Thyroid gland (tissue), 4 donors: ENCODE measurements around the gene XPO4. TPM values are rescaled to one million over a fixed set of nuclear protein-coding genes. Genes with fewer than 3 reads are reported as not detected.

Experiments
- DNase-seq, 2 donors: peaks; one replicate each; pipeline ENCODE4 v3.0.0-alpha.2; 2019
- H3K27ac ChIP-seq, 3 donors: fragments of 200-600 bp; sonication (generic); 1 replicate in 2 of 3; 2 replicates in 1 of 3; pipeline ENCODE4 v1.5.1; 2016 to 2019; ENCODE audit warnings: mild to moderate bottlenecking in 1 of 3, moderate library complexity in 1 of 3
- H3K27me3 ChIP-seq: fragments of 200-600 bp; sonication (generic); one replicate; pipeline ENCODE4 v1.5.1; 2019
- H3K36me3 ChIP-seq, 2 donors: fragments of 200-600 bp; sonication (generic); one replicate each; pipeline ENCODE4 v1.5.1; 2016 to 2019
- H3K4me1 ChIP-seq, 2 donors: fragments of 200-600 bp; sonication (generic); one replicate each; pipeline ENCODE4 v1.5.1; 2017 to 2019
- H3K4me3 ChIP-seq, 3 donors: fragments of 200-600 bp; sonication (generic); replicated peaks in 1 of 3; 1 replicate in 2 of 3; 2 replicates in 1 of 3; pipeline ENCODE4 v1.5.1; 2016; ENCODE audit warnings: mild to moderate bottlenecking in 1 of 3
- H3K9me3 ChIP-seq: fragments of 200-600 bp; sonication (generic); one replicate; pipeline ENCODE4 v1.5.1; 2017
- CTCF ChIP-seq, 6 experiments: fragments of 200-600 bp in 3 of 6; fragments of 450-650 bp in 3 of 6; sonication (generic) in 3 of 6; IDR thresholded peaks; one replicate each; pipeline ENCODE4 v1.5.1; 2016 to 2019; ENCODE audit warnings: antibody characterized with exemption in 6 of 6, mild to moderate bottlenecking in 2 of 6, inconsistent platforms in 1 of 6, moderate library complexity in 1 of 6
- POLR2A ChIP-seq, 2 donors: fragments of 450-650 bp; IDR thresholded peaks; one replicate each; pipeline ENCODE4 v1.6.1; 2017; ENCODE audit warnings: antibody characterized with exemption in 2 of 2, mild to moderate bottlenecking in 2 of 2, moderate library complexity in 1 of 2
- WGBS, 2 donors: methylation state at CpG; one replicate each; pipeline ENCODE4 v1.1.5; 2017; 5-methylcytosine and 5-hydroxymethylcytosine counted together
- intact Hi-C: fragments of 100-400 bp; cut with DNase I; formaldehyde crosslinking; loops from one replicate; pipeline ENCODE4 v1.15.1; 2023
- total RNA-seq, 4 donors: library from RNA; depleted of rRNA; stranded (reverse); fragments of >200 nt; gene quantifications; one replicate each; pipeline ENCODE4 v1.2.3, GENCODE V29; 2016

XPO4 gene
- total RNA-seq, 4 donors from 2014 or later: 15.7 to 30.8 (median 29.1) TPM

DNA sequence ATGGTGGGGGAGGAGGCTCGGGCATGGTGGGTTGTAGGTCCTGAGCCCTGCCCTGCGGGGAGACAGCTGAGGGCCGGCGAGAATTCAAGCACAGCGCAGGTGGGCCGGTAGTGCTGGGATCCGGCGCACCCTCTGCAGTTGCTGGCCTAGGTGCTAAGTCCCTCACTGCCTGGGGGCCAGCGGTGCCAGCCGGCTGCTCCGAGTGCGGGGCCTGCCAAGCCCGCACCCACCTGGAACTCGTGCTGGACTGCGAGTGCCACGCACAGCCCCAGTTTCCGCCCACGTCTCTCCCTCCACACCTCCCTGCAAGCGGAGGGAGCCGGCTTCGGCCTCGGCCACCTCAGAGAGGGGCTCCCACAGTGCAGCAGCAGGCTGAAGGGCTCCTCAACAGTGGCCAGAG, 162.5 kb downstream of the XPO4 start:
- TF ChIP-seq CTCF (IDR thresholded peaks at IDR 0.05) (no peak), POLR2A (IDR thresholded peaks at IDR 0.05) (no peak)
- Histone ChIP-seq H3K27me3 (no peaks in the 10 kb centered on the region), H3K4me1 (no peaks in the 10 kb centered on the region), H3K27ac (no peak overlapping the region), H3K4me3 (no peak overlapping the region), H3K9me3 (no peaks in the 10 kb centered on the region), H3K36me3 (no peaks in the 10 kb centered on the region)
- intact Hi-C loops: no loop called here
- no peak for DNase-seq
- 100% methylated on average over 1 of the region's 22 CpGs; no CpG with 5 or more reads in 1 of the 2 donors for WGBS, 2 donors

- WGBS, 2 donors: 96% methylated on average over 6 of the region's 6 CpGs
- no peak overlapping the region for H3K27ac ChIP-seq
- no peak overlapping the region for H3K4me3 ChIP-seq
- intact Hi-C loops: no loop called here
- no peaks in the 10 kb centered on the region for H3K4me1 ChIP-seq
- DNase-seq: no peak
- H3K36me3 ChIP-seq: no peaks in the 10 kb centered on the region
- no peaks in the 10 kb centered on the region for H3K27me3 ChIP-seq
- TF ChIP-seq POLR2A (IDR thresholded peaks at IDR 0.05) (no peak), CTCF (IDR thresholded peaks at IDR 0.05) (no peak)
- no peaks in the 10 kb centered on the region for H3K9me3 ChIP-seq
Measured at GRCh38 chr13:20738616-20739015, 163.9 kb downstream of the XPO4 start.

GRCh38 chr13:20729633-20730585, 172.6 kb downstream of the XPO4 start:
- Histone ChIP-seq H3K27ac (no peak overlapping the region), H3K27me3 (no peaks in the 10 kb centered on the region), H3K9me3 (no peaks in the 10 kb centered on the region), H3K4me3 (no peak overlapping the region), H3K36me3 (no peaks in the 10 kb centered on the region), H3K4me1 (no peaks in the 10 kb centered on the region)
- no peak for DNase-seq
- intact Hi-C loops: no loop called here
- no peak for TF ChIP-seq POLR2A (IDR thresholded peaks at IDR 0.05)
- no peak for TF ChIP-seq CTCF (IDR thresholded peaks at IDR 0.05)
- 93 to 96% methylated on average over 33 of the region's 33 CpGs for WGBS, 2 donors

- no peaks in the 10 kb centered on the region for H3K9me3 ChIP-seq
- no peak for DNase-seq
- WGBS, 2 donors: 77 to 82% methylated on average over 14 of the region's 14 CpGs
- no peak overlapping the region for H3K4me3 ChIP-seq
- TF ChIP-seq POLR2A (IDR thresholded peaks at IDR 0.05) (no peak), CTCF (IDR thresholded peaks at IDR 0.05) (no peak)
- H3K27ac ChIP-seq: no peak overlapping the region
- H3K27me3 ChIP-seq: no peaks in the 10 kb centered on the region
- H3K4me1 ChIP-seq: no peaks in the 10 kb centered on the region
- intact Hi-C loops: no loop called here
- no peaks in the 10 kb centered on the region for H3K36me3 ChIP-seq
Measured at GRCh38 chr13:20728579-20729311, 173.8 kb downstream of the XPO4 start.

DNA sequence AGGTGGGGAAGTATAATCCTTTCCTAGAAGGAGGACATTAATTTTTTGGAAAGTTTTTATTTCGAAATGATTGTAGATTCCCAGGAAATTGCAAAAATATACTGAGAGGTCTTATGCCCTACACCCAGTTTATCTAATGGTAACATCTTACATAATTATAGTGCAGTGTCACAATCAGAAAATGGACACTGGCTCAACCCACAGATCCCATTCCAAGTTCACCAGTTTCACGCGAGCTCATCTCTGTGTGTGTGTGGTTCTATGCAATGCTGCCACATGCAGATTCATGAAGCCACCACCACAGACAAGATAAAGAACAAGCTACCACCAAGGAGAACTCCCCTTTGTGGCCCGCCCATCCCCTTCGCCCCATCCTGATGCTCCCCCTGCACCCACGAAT, 174.7 kb downstream of the XPO4 start:
- intact Hi-C loops: no loop called here
- DNase-seq: no peak

More for the DNA sequence above, 174.7 kb downstream of the XPO4 start:
- Histone ChIP-seq H3K36me3 (no peaks in the 10 kb centered on the region), H3K27ac (no peak overlapping the region), H3K9me3 (no peaks in the 10 kb centered on the region), H3K4me1 (no peaks in the 10 kb centered on the region), H3K4me3 (no peak overlapping the region), H3K27me3 (no peaks in the 10 kb centered on the region)
- WGBS, 2 donors: 92 to 97% methylated on average over 6 of the region's 6 CpGs
- no peak for TF ChIP-seq POLR2A (IDR thresholded peaks at IDR 0.05)
- no peak for TF ChIP-seq CTCF (IDR thresholded peaks at IDR 0.05)
